Astrocyte of the spinal cord (primary cell): ENCODE measurements around the gene GFY.
"Not testable (repeated sequence)": the region's sequence is repeated elsewhere in the genome, so short reads cannot be mapped to it uniquely, and the experiment has no call there.

Experiments used
- DNase-seq: peaks from one replicate; pipeline ENCODE4 v3.0.0; 2011; ENCODE audit warnings: low read depth, low spot score
- H3K4me3 ChIP-seq: 2 replicates; pipeline ENCODE4 v1.5.1; 2011; ENCODE audit warnings: low read depth, mild to moderate bottlenecking, low read length, moderate library complexity
- CTCF ChIP-seq: IDR thresholded peaks from 2 replicates; pipeline ENCODE4 v1.5.1; 2012; ENCODE audit warnings: low read depth, mild to moderate bottlenecking, low read length, inconsistent platforms
- in situ Hi-C: cut with HindIII; loops from 2 replicates; pipeline ENCODE4 v1.10.0; 2017; ENCODE audit warnings: low sequenced_read_pairs

The GFY gene

GRCh38 chr19:49443366-49444099 lies 18.3 kb downstream of the GFY start:
- in situ Hi-C loops, result no loop called here
- peak overlapping the region; percentile 57 for H3K4me3 ChIP-seq
- DNase-seq, result peak; percentile 96
- TF ChIP-seq CTCF, result peak; percentile 94

GRCh38 chr19:49444100-49444700 lies 19.0 kb downstream of the GFY start:
- H3K4me3 ChIP-seq, in situ Hi-C loops, DNase-seq: not testable (repeated sequence)

- no peak for DNase-seq
- no peak overlapping the region for H3K4me3 ChIP-seq
- in situ Hi-C loops, result no loop called here
- peak; percentile 1 for TF ChIP-seq CTCF
Measured at GRCh38 chr19:49445997-49446396, 20.8 kb downstream of the GFY start.

GRCh38 chr19:49447485-49448431 lies 22.6 kb downstream of the GFY start:
- DNase-seq, result peak; percentile 9
- no peak for TF ChIP-seq CTCF
- no peak overlapping the region for H3K4me3 ChIP-seq
- in situ Hi-C loops, result no loop called here

- TF ChIP-seq CTCF, result no peak
- H3K4me3 ChIP-seq, result no peak overlapping the region
- DNase-seq, result no peak
- in situ Hi-C loops, result no loop called here
Measured at GRCh38 chr19:49448432-49448786, 23.2 kb downstream of the GFY start.

GRCh38 chr19:49450405-49450804 lies 25.2 kb downstream of the GFY start:
- peak overlapping the region; percentile 88 for H3K4me3 ChIP-seq
- in situ Hi-C loops, result no loop called here
- TF ChIP-seq CTCF, result no peak
- no peak for DNase-seq
